Tibial artery (tissue), 4 donors: ENCODE results near the gene PTRH2.

Experiments
- DNase-seq, 2 donors: peaks; one replicate each; pipeline ENCODE4 v3.0.0-alpha.2; 2019
- H3K27ac ChIP-seq, 2 donors: fragments of 200-600 bp; sonication (generic) in 1 of 2; 1 replicate in 1 of 2; 2 replicates in 1 of 2; pipeline ENCODE4 v1.5.1; 2018 to 2019; ENCODE audit warnings: mild to moderate bottlenecking in 1 of 2
- H3K27me3 ChIP-seq, 2 donors: fragments of 200-600 bp; sonication (generic) in 1 of 2; one replicate each; pipeline versions ENCODE4 v1.5.1 to v1.6.0; 2016 to 2019
- H3K36me3 ChIP-seq, 3 donors: fragments of 200-600 bp; sonication (generic) in 2 of 3; one replicate each; pipeline ENCODE4 v1.5.1; 2016 to 2019; ENCODE audit warnings: mild to moderate bottlenecking in 2 of 3
- H3K4me1 ChIP-seq, 4 donors: fragments of 200-600 bp; sonication (generic) in 2 of 4; 1 replicate in 3 of 4; 2 replicates in 1 of 4; pipeline ENCODE4 v1.5.1; 2016 to 2019
- H3K4me3 ChIP-seq, 2 donors: fragments of 200-600 bp; sonication (generic) in 1 of 2; 1 replicate in 1 of 2; 2 replicates in 1 of 2; pipeline ENCODE4 v1.5.1; 2018 to 2019; ENCODE audit warnings: mild to moderate bottlenecking in 2 of 2
- H3K9me3 ChIP-seq, 3 donors: fragments of 200-600 bp; sonication (generic) in 1 of 3; one replicate each; pipeline ENCODE4 v1.5.1; 2016 to 2019
- intact Hi-C: fragments of 100-400 bp; cut with DNase I; formaldehyde crosslinking; loops from one replicate; pipeline ENCODE4 v1.15.0; 2023; ENCODE audit warnings: low total_unique reads
- TF ChIP-seq, protein P1 (sequence below), 2 experiments: fragments of 200-600 bp in 1 of 2; fragments of 450-650 bp in 1 of 2; IDR thresholded peaks; one replicate each; pipeline ENCODE4 v1.5.1; 2017 to 2019; ENCODE audit warnings: antibody characterized with exemption in 2 of 2, mild to moderate bottlenecking in 1 of 2, moderate library complexity in 1 of 2

The PTRH2 gene

GRCh38 chr17:59730268-59730834, 23.1 kb upstream of the PTRH2 start:
- peaks cover 0 to 19% (median 8%) of the 10 kb centered on the region in 4 donors for H3K4me1 ChIP-seq
- no peaks in the 10 kb centered on the region for H3K9me3 ChIP-seq
- no peak for DNase-seq
- TF ChIP-seq, protein P1, sequence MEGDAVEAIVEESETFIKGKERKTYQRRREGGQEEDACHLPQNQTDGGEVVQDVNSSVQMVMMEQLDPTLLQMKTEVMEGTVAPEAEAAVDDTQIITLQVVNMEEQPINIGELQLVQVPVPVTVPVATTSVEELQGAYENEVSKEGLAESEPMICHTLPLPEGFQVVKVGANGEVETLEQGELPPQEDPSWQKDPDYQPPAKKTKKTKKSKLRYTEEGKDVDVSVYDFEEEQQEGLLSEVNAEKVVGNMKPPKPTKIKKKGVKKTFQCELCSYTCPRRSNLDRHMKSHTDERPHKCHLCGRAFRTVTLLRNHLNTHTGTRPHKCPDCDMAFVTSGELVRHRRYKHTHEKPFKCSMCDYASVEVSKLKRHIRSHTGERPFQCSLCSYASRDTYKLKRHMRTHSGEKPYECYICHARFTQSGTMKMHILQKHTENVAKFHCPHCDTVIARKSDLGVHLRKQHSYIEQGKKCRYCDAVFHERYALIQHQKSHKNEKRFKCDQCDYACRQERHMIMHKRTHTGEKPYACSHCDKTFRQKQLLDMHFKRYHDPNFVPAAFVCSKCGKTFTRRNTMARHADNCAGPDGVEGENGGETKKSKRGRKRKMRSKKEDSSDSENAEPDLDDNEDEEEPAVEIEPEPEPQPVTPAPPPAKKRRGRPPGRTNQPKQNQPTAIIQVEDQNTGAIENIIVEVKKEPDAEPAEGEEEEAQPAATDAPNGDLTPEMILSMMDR (IDR thresholded peaks at IDR 0.05): no peak
- peaks cover 8 to 15% (median 9%) of the 10 kb centered on the region in 3 donors for H3K36me3 ChIP-seq
- H3K27me3 ChIP-seq: no peaks in the 10 kb centered on the region
- intact Hi-C loops: no loop called here
- no peak overlapping the region for H3K27ac ChIP-seq
- H3K4me3 ChIP-seq: no peak overlapping the region

- Histone ChIP-seq H3K4me3 (no peak overlapping the region), H3K36me3 (peaks cover 2 to 9% (median 8%) of the 10 kb centered on the region in 3 donors), H3K9me3 (no peaks in the 10 kb centered on the region), H3K27ac (no peak overlapping the region), H3K27me3 (no peaks in the 10 kb centered on the region), H3K4me1 (peaks cover 0 to 30% (median 9%) of the 10 kb centered on the region in 4 donors)
- DNase-seq: no peak
- intact Hi-C loops: no loop called here
- TF ChIP-seq, protein P1 (IDR thresholded peaks at IDR 0.05): no peak
Observed at GRCh38 chr17:59727817-59728533, 20.7 kb upstream of the PTRH2 start.

- TF ChIP-seq, protein P1 (IDR thresholded peaks at IDR 0.05): no peak
- peaks cover 0 to 30% (median 9%) of the 10 kb centered on the region in 4 donors for H3K4me1 ChIP-seq
- H3K4me3 ChIP-seq: no peak overlapping the region
- H3K27ac ChIP-seq: peak overlapping the region; percentile 58 to 64
- intact Hi-C loops: no loop called here
- DNase-seq: no peak
- no peaks in the 10 kb centered on the region for H3K36me3 ChIP-seq
- H3K27me3 ChIP-seq: no peaks in the 10 kb centered on the region
- H3K9me3 ChIP-seq: no peaks in the 10 kb centered on the region
Observed at GRCh38 chr17:59725691-59726090, 18.5 kb upstream of the PTRH2 start.

- Histone ChIP-seq H3K27ac (no peak overlapping the region), H3K36me3 (no peaks in the 10 kb centered on the region), H3K4me1 (peaks cover 0 to 22% (median 5%) of the 10 kb centered on the region in 4 donors), H3K9me3 (no peaks in the 10 kb centered on the region), H3K4me3 (no peak overlapping the region), H3K27me3 (no peaks in the 10 kb centered on the region)
- no peak for DNase-seq
- TF ChIP-seq, protein P1 (IDR thresholded peaks at IDR 0.05): no peak
- intact Hi-C loops: no loop called here
Observed at GRCh38 chr17:59723607-59724006, 16.4 kb upstream of the PTRH2 start.

DNA sequence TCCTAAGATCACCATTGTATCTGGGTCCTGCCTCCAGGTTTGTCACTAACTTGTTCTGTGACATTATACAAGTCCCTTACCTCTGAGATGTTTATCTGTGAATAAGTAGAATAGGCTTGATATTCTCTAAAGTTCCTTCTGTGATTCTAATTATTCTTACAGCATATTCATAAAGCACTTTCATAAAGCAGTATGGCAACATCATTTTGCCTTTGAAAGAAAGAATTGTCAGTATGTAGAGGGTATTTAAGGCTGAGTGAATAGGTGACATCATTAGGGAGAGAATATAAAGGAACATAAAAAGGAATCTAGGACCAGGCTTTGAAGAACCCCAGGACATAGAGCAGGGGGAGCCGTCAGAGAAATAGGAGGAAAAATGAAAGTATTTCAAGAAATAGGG, 15.8 kb upstream of the PTRH2 start:
- Histone ChIP-seq H3K4me1 (peaks cover 0 to 22% (median 5%) of the 10 kb centered on the region in 4 donors), H3K27ac (no peak overlapping the region), H3K27me3 (no peaks in the 10 kb centered on the region), H3K4me3 (no peak overlapping the region), H3K36me3 (no peaks in the 10 kb centered on the region), H3K9me3 (no peaks in the 10 kb centered on the region)
- TF ChIP-seq, protein P1 (IDR thresholded peaks at IDR 0.05): no peak
- intact Hi-C loops: no loop called here
- no peak for DNase-seq
